HG03135 (cell line): ENCODE data around the gene TACC2.

Source experiments
- ATAC-seq: cut with Tn5 transposase; IDR thresholded peaks from one replicate; pipeline ENCODE4 v1.9.1; 2021; ENCODE audit warnings: mild to moderate bottlenecking, moderate library complexity; ENCODE audit not compliant: unreplicated experiment

TACC2 gene

DNA sequence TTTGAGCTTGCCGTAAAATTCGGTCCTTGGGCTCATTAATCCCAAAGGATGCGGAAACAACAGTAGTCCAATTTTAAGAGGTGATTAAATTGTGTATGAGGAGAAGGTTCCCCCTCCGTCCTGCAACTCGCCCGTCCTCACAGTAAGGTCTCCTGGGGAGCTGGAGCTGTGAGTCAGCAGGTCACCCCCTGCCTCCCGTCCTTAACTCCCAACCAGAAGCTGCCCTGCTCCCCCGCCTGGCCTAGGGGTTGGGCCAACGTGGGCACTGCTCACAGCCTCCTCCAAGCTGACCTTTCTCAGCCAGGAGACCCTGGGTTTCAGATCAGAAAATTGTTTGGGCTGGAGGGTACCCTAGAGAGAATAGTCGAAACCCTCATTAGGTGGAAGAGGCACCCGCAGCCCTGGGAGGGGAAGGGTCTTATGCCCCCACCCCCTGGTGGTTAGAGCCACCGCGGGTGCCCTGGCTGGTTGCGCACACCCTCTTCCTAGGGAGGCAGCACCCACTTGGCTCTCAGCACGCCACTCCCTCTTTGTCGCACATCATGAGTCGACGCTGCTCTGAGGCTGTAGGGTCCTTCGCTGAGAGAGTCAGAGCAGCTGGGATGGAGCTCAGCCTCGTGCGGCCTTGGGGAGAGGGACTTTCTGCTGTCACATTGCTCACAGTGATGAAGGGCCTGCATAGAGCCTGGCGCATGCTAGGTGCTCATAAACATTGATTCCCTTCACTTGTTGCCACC, 131.2 kb downstream of the TACC2 start:
- ATAC-seq = no peak

DNA sequence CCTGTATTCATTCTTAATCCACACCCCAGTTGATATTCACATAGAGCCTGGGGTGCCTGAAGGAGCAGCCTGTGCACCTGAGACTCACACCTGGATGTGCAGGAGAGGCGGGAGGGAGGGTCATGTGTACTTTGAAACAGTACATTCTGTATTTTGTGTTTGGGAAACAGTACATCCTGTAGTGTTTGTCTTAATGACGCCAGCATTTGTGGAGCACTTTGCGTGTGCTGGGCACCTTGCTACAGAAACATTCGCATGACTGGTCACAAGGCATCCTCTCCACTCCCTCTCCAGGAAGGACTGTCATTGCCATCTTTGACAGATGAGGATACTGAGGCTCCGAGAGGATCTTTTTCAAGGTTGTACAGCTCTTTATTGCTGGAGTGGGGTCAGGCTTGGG, 132.1 kb downstream of the TACC2 start:
- ATAC-seq = no peak

DNA sequence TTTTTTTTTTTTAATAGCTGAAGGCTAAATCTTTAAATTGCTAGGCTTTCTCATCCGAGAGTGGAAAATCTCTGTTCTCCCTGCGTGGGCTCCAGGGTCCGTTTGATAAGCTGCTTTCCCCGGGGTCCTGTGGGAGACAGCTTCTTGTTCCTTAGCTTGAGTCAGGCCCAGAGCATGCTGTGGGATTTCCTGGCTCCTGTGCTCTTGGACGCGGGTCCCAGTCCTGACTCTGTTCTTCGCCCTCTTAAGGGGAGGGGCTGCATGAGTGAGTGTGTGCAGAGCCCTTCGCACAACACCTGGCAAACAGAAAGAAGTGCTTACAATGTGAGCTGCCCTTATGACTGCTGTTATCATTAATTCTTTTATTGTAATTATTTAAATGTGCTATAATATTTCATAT, 133.5 kb downstream of the TACC2 start:
- ATAC-seq = no peak

DNA sequence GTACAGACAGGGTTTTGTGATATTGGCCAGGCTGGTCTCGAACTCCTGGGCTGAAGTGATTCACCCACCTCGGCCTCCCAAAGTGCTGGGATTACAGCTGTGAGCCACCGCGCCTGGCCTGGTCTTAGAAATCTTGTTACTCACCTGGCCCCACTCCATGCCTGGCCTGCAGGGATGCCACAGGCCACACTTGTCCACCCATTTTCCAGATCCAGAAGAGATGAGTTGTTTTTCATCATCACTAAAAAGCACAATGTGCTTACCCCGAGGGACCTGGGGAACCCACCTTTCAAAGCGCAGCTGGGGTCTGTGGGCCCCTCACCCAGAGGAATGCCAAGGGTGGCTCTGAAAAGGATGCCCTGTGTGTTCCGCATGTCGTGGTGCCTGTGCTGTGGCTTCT, 134.2 kb downstream of the TACC2 start:
- ATAC-seq = no peak

DNA sequence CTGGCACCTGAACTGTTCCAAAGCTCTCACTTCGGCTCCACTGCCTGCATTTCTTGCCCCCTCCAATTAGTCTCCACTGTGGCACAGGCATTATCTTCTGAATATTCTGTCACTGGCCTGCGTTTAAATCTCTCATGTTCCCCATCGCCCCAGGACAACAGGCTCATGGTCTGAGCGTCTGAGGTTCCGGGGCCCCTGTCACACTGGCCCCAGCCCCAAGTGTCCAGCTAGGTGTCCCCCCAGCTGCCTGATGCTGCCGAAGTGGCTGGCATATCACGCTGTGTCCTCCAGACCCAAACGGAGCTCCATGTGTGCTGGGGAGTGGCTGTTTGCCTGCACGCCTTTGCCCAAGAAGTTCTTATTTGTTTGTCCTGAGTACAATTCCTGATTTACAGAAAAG, 135.4 kb downstream of the TACC2 start:
- no peak for ATAC-seq

DNA sequence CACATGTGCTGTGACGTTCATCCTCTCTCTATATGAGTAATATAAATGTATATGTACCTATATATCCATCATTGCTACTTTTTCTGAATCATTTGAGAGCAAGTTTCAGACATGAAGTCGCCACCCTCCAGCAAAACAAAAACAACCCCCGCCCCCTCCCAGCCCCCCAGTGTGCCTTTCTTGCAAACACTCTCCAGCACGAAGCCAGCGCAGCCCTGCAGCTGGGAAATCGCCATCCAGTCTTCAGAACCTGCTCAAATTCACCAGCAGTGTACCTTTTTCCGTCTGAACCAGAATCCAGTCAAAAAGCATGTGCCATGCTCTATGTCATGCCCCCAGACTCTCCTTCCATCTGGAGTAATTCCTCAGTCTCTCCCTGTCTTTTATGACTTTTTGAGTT, 135.8 kb downstream of the TACC2 start:
- no peak for ATAC-seq

DNA sequence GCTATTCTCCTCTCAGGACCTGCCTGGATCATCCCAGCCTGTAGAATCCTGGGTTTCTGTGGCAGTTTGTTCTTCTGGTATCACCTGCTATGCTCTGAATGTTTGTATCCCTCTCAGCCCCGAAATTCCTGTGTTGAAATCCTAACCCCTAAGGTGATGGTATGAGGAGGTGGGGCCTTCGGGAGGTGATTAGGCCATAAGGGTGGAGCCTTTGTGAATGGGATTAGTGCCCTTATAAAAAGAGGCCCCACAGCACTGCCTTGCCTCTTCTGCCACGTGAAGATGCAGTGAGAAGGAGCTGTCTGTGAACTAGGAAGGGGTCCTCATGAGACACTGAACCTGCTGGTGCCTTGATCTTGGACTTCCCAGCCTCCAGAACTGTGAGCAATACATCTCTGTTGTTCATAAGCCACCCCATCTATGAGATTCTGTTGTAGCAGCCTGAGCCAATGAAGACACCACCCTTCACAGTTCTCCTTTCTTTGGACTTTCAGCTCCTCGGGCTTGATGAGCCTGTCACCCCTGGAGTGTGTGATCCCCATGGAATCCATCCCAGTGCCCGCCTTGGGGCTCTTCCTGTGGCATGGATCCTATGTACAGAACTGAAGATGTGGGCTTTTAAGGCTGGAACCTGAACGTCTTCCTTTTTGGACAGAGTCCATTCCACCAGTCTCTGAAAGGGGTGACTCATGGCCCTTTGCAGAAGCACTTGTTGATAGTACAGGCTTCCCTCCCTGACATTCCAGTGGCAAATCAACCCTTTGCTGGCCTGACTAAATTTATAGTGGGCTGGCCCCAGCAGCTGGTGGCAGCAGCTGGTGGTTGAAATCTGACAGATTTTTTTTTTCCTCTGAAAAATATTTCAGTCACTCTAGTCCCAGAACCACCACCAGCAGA, 138.0 kb downstream of the TACC2 start:
- ATAC-seq = no peak

DNA sequence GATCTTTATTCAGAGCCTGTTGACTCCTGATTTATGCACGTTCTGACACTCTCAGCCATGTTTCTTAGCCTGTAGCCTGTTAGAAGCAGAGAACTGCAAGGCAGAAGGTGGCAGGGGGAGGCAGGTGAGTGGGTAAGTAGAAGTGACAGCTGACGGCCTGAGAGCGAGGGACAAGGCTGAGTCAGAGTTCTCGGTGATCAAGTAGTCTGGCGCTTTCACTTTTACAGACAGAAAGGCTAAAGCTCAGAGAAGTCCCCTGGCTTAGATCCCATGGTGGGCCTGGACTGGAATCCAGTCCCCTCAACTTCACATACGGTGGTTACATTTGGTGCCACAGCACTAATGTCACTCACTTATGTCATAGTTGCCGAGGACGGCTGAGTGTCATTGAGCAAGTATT, 139.0 kb downstream of the TACC2 start:
- ATAC-seq = no peak

DNA sequence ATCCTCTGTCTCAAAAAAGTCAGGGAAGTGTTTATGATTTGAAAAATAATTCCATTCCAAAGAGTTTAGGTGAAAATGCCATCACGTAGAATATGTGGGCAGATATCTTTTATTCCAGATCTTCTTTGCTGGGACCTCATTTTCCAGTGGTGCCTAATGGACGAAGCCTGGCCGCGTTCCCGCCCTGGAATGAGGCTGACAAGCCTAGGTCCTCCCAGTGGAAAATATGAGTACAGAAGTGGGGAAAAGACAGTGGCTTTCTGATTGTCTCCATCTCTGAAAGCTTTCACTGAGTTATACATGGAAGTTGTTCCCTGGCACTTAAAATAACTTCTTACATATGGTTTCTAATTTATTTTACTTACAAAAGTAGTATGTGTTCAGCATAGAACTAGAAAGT, 139.4 kb downstream of the TACC2 start:
- no peak for ATAC-seq

DNA sequence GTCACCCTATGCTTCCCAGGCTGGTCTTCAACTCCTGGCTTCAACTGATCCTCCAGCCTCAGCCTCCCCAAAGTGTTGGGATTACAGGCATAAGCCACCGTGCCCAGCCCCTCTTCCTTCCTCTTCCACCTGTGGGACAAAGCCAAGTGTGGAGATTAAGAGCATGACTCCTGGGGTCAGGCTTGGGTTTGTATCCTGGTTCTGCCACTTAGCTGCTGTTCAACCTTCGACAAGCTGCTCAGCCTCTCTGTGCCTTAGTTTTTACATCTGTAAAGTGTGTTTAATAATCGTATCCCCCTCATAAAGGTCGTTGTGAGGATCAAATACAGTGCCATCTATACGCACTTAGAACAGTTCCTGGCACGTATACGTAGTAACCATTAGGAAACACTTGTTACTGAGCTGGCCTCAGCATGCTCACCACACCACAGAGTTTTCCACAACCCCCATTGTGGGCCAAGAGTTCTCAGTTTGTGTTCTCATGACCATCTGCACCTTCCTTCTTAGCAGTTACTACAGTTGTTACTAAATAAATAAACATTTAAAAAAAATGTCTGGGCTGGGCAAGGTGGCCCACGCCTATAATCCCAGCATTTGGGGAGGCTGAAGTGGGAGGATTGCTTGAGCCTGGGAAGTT, 141.6 kb downstream of the TACC2 start:
- no peak for ATAC-seq

DNA sequence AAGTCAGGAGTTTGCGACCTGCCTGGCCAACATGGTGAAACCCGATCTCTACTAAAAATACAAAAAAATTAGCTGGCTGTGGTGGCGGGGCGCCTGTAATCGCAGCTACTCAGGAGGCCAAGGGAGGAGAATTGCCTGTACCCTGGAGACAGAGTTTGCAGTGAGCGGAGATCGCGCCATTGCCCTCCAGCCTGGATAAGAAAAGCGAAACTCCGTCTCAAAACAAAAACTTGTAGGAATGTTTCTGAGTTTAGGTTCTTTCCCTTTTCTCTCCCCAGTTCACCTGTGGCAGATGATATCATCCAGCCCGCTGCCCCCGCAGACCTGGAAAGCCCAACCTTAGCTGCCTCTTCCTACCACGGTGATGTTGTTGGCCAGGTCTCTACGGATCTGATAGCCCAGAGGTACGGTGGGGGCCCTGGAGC, 143.4 kb downstream of the TACC2 start:
- ATAC-seq = no peak

DNA sequence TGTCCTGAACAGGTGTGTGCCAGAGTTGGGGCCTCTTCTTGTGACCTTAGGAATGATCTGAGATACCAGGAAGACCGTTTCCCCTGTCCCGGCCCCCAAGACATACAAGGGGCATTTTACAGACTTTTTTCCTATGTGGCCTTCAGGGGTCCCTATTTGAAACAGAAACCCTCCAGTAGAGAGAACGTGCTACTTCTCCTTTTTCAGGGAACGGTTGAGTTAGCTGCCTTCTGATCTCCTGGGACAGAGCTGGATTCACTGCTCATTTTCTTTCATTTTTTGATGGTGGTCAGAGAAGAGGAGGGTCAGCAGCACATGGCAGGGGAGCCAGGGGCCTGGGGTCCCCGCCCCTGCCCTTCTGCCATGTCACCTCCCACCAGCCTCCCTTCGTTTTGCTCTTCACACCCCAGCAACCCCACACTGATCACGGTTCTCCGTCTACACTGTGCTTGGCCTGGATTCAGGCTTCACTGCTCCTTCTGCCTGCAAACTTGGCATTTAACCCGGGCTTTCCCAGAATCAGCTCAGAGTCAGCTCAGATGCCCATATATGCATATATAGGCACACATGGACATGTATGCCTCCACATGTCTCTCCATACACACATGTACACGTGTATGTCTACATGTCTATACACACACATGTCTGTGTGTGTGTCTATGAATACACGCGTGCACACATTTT, 144.1 kb downstream of the TACC2 start:
- ATAC-seq = no peak

DNA sequence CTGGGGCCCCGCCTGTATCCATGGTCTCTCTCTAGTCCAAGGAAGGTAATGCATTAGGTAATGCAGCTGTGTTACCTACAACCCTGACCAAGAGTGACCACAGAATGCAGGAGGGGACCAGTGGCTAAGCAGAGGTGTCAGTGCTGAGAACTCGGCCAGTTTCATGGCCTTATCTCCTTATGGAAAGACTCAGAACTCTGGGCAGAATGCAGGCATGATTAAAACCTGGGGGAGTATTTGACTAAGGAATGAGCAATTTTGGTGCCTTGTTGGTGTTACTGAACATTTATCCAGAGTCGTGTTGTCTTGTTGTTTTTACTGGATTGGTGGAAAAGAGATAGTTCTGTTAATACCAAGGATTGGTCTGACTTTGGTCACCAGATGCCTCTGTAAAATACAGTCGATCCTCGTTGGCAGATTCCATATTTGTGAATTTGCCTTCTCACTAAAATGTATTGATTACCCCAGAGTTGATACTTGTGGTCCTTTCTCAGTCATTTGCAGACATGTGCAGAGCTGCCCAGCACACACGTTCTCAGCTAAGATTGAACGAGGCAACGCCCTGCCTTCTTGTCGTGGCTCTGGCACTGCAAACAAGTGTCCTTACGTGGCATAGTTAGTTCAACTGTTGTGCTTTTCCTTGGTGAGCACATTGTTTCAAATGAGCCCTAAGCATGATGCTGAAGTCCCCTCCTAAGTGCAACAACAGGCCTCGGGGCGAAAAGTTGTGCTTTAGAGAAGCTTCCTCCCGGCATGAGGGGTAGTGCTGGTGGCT, 146.5 kb downstream of the TACC2 start:
- ATAC-seq = no peak

DNA sequence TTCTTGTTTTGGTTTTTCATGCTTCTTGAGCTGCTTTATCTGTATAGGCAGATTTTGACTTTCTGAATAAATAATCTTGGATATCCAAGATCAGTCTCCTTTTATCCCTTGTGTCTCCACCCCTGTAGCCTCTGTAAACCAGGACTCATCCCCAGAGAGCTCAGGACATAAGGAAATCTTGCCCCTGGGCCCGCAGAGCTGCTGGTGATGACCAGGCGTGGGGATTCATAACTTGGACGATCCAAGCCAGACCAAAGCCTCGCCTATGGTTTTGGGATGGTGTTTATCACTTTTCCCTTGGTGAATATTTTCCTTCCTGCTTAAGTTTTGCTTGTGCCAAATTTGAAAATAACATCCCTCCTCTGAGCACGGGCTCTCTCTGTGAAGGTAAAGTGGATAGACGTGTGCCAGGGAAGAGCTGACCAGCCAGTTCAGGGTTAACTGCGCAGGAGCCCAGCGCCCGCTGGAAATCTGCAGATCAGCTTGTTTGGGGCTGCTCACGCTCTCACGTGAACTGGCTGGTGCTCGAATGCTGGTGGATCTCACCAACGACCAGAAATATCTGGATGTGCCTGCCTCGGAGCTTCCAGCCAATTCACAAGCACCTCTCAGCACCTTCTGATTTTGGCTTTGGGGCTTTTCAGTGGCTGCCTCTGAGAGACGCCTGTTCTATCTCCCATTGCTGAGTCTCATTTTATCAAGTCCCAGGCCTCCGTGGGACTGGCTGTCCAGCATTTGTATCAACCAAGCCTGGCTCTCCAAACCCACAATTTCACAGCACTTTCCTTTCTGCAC, 150.1 kb downstream of the TACC2 start:
- no peak for ATAC-seq

DNA sequence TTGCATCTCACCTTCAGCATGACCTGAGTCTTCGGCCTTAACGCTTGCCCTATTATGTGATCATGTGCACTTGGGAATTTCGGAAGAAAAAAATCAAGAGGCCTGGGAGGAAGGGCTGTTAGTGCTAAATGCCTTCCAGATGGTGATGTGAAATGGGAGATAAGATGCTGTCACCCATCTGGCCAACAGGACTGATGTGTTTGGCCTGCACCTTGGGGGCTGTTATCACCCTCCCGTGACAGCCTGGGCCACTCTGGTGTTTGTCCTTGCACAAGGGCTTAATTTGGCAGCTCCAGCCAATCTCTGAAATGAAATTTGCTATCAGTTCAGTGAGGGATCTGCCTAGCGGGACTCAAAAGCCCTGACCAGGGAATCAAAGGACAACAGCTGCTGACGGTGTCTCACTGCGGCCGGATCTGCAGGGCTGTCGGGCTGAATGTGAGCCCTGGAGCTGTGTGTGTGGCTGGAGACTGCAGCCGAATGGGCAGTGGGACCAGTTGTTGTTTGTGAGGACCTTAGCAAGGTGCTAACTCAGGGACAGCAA, 150.7 kb downstream of the TACC2 start:
- ATAC-seq = no peak

DNA sequence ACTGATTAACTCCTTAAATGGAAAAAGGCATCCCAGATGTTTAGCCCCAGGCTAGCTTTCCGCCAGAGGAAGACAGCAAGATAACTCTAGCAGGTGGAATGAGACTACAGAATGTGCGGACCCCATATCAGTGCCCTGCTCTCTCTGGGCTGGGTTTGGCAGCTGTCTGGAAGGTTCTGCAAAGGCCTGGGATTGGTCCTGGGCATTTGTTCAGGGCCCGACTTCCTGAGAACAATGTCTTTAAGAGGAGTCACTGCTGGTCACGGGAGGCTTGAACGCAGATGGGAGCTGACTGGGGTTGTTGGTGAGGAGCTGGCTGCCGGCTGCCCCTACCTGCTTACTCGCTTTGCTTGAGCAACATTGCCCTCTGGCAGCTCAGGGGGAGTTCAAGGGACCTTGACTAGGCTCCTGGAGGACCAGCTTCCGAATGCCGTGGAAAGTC, 151.5 kb downstream of the TACC2 start:
- no peak for ATAC-seq

DNA sequence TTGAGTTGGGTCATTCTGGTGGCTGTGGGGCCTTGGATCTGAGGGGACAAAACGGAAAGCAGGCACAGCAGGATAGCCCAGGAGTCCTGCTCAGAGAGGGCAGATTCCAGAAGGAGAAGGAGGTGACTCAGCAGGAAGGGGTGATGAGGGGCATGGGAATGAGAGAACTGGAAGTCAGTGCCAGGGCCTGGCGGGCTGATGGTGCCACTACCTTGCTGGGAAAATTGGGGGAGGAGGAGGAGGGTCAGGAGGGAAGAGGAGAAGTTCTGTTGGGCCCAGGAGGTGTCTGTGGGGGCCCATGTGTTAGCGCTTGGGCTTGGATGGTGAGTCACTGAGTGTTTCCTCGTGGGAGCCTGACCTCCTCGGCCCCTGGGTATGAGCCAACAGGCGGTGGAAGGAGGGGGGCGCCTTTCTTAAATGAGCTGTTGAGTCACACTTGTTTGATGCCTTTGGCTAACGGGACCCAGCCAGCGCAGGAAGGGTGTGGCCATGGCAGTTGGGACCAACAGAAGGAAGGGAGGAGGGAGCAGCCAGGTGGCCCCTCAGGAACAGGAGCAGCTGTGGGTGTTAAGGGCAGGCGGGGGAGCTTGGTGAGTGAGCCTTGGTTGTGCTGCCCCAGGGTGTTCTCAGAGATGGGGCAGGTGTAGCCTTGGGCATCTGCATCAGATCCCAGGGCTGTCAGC, 152.1 kb downstream of the TACC2 start:
- no peak for ATAC-seq

DNA sequence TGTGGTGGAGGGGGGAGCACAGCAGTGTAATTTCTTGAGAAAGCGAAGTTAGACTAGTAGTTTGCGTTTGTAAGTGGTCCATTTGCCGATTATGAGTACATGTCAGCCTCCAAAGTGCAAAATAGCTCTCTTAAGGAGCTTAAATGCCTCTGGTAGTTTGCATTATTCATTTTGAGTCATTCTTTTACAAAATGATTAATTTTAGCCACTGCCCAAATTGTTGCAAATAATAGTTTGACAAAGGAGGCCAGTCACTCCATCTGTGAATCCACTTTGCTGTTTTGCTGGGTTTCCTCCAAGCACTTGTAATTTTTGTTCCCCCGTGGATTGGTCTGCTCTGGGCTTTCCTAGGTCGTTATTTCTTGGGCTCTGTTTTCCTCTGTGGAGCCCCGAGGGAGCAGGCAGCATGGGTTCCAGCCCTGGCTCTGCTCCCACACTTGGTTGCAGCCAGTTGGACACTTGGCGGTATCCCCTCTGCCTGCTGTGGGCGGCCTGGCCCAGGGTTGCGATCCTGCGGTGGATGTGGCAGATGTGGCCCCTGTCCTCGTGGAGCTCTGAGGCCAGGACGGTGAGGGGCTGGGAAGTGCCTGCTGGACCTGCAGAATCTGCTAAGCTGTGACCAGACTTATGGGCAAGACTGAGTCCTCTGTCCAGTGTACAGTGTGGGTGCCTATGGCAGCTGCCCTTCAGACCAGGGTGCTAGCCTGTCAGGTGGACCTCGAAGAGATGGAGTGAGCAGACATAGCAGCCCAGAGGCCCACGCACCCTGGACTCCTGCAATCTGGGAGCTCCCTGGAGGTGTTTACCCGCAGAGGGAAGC, 153.1 kb downstream of the TACC2 start:
- no peak for ATAC-seq
